Pancreas (tissue), 10 donors: ENCODE data around the gene IL20RA. TPM values are rescaled to one million over a fixed set of nuclear protein-coding genes. Genes with fewer than 3 reads are reported as not detected.

Experiments used
- ATAC-seq, 4 donors: fragments of 200-7000 bp; cut with Tn5 transposase; one replicate each; pipeline versions ENCODE4 v1.8.0 to v1.9.1; 2020; ENCODE audit warnings: mild to moderate bottlenecking in 4 of 4, moderate library complexity in 4 of 4
- DNase-seq, 6 donors: peaks; one replicate each; pipeline ENCODE4 v3.0.0-alpha.2; 2020
- FAIRE-seq: peaks from 2 replicates; lab custom pipeline; 2012; peaks lifted over from hg19 to GRCh38; lab: Jason Lieb, UNC
- H3K27ac ChIP-seq, 4 donors: fragments of 200-600 bp; sonication (generic); 1 replicate in 3 of 4; 2 replicates in 1 of 4; pipeline versions ENCODE4 v1.5.0 to v1.8.0; 2020
- H3K27me3 ChIP-seq, 4 donors: fragments of 200-600 bp; one replicate each; pipeline ENCODE4 v1.8.0; 2021
- H3K36me3 ChIP-seq, 3 donors: fragments of 200-600 bp; sonication (generic) in 1 of 3; one replicate each; pipeline versions ENCODE4 v1.5.0 to v1.8.0; 2020 to 2021
- H3K4me1 ChIP-seq, 3 donors: fragments of 200-600 bp; one replicate each; pipeline ENCODE4 v1.8.0; 2021
- H3K4me3 ChIP-seq, 4 donors: fragments of 200-600 bp; sonication (generic) in 2 of 4; one replicate each; pipeline versions ENCODE4 v1.5.0 to v1.8.0; 2020 to 2021
- H3K9me3 ChIP-seq, 4 donors: fragments of 200-600 bp; one replicate each; pipeline ENCODE4 v1.8.0; 2021
- CTCF ChIP-seq, 4 donors: fragments of 200-600 bp; sonication (generic) in 3 of 4; IDR thresholded peaks; one replicate each; pipeline versions ENCODE4 v1.5.0 to v1.8.0; 2021; ENCODE audit warnings: antibody characterized with exemption in 4 of 4
- WGBS, 2 donors: extraction: QIAGEN DNeasy Blood & Tissue Kit; methylation state at CpG; one replicate each; pipeline ENCODE4 v1.1.7; 2013; 5-methylcytosine and 5-hydroxymethylcytosine counted together
- intact Hi-C, 3 donors: fragments of 100-400 bp; cut with DNase I; formaldehyde crosslinking; loops; one replicate each; pipeline versions ENCODE4 v1.11.1 to v1.14.2; 2022
- polyA plus RNA-seq, 2 donors: library from polyadenylated mRNA; stranded (reverse); fragments of 200-250 nt; gene quantifications; one replicate each; pipeline ENCODE4 v1.2.3, GENCODE V29; 2013
- total RNA-seq, 6 donors: library from RNA; stranded (reverse); fragmentation: NEBNext Ultra II Directional in 4 of 6; extraction: Animal tissue kit (Norgen Biotek cat#: 25700) in 4 of 6; gene quantifications; one replicate each; pipeline versions ENCODE4 v1.2.1 to v1.2.4, GENCODE V29; 2021 to 2023
- donor health status: healthy with polysubstance abuse.
- donor health status: DM: no; HTN: no; CAD: no; lungs with moderate emphysema.
- donor health status: DM: no; HTN: no; CAD: no.
- donor health status: control.
- donor health status: control.
- donor health status: Bipolar disorder and iron deficiency.
- donor health status: DM: yes; HTN: yes; CAD: no.
- donor health status: DM: no; HTN: no; CAD: no.
- donor health status: DM: no; HTN: no; CAD: no.
- donor health status: DM: yes; HTN: yes; CAD: no.

Gene IL20RA
- total and polyA plus RNA-seq, 8 donors: 5.5 to 22.2 (median 9.0) TPM

- FAIRE-seq: no peak
- H3K4me1 ChIP-seq: no peaks in the 10 kb centered on the region
- no peaks in the 10 kb centered on the region for H3K27me3 ChIP-seq
- DNase-seq: no peak
- no peak overlapping the region for H3K4me3 ChIP-seq
- no peaks in the 10 kb centered on the region for H3K36me3 ChIP-seq
- intact Hi-C loops: no loop called here
- TF ChIP-seq CTCF (IDR thresholded peaks at IDR 0.05): no peak
- H3K27ac ChIP-seq: peak overlapping the region in 1 of 4 donors; percentile 3
- ATAC-seq: no peak
- no peaks in the 10 kb centered on the region for H3K9me3 ChIP-seq
- 53 to 64% methylated on average over 3 of the region's 3 CpGs for WGBS, 2 donors
Observed at GRCh38 chr6:137017081-137017480, 27.7 kb downstream of the IL20RA start.

DNA sequence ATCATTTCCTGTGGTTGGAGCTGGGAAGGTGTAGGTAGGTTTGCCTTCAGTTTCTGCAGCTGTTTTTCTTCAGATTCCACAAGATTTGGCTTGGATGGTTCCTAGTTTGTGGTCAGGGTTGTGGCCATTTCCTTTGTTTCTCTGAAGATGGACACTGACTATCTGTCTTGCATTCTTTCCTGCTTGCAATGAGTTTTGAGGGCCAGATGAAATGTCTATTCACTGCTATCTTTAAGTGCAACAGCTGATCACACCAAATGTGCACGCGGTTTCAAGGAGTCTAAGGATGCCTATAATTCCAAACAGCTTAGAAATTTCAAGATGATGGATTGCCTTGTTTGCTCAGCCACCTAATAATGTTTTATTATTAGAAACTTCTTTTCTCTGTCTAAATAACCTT is 28.4 kb downstream of the IL20RA start:
- H3K4me3 ChIP-seq: no peak overlapping the region
- FAIRE-seq (no peak), DNase-seq (no peak), ATAC-seq (no peak)
- H3K9me3 ChIP-seq: no peaks in the 10 kb centered on the region
- no peaks in the 10 kb centered on the region for H3K27me3 ChIP-seq
- no peaks in the 10 kb centered on the region for H3K4me1 ChIP-seq
- no peak for TF ChIP-seq CTCF (IDR thresholded peaks at IDR 0.05)
- 38 to 48% methylated on average over 2 of the region's 2 CpGs for WGBS, 2 donors
- H3K27ac ChIP-seq: peak overlapping the region in 1 of 4 donors; percentile 3
- no peaks in the 10 kb centered on the region for H3K36me3 ChIP-seq
- intact Hi-C loops: no loop called here

DNA sequence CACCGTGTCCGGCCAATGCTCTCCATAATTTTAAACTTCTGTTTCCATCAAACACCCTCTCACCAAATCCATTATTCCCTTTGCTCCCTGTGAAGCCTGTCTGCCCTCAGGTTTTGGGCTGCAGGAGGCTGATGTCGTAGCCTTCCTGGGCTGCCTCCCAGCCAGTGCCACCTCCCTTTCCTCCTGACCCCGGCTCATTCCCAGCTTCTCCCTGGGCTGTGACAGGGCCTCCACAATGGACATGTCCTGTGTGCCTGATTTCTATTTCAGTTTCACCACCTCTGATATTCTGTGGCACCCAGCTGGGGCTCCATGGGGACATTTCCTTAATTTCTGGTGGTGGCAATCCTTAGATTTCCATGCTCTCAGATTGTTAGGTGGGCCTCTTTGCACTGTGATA is 28.8 kb downstream of the IL20RA start:
- no peak for FAIRE-seq

DNA sequence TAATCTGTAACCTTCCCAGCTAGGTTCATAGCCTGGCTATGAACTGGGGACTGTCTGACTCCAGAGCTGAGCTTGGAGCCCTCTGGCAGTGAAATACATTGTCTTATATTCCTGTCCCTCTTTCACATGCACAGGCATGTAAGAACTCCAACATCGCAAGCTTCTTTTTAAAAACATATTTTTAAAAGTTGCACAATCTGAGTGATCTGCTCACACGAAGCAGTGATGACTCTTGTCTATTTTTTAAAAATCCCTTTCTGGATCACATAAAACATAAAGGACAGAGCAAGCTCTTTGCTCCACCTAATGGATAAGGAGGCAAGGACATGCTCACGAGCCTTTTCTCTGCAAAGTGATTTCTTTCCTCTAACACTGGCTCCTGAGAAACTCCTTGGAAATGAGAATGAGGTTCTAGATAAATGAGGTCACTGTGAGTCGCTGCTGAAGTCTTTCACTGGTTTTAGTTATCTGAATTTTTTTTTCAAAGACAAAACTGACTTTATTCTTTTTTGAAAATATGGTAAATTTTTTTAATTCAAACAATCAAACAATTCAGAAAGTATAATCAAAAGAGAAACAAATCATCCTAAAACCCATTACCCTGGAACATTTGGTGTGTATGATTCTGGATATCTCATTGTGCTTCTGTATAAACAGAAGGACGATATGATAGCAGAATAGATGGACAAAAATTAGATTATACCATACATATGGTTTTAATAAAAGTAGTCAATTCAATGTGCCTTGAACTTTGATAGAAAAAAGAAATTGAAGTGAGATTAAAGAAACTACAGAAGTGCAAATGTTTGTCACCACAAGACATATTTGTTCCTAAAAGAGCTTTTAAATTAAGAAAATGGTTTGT is 30.8 kb downstream of the IL20RA start:
- peak in 3 of 4 donors; percentile 80 to 91 (median 87) for ATAC-seq
- no peak for DNase-seq
- peak; percentile 64 for FAIRE-seq
- H3K9me3 ChIP-seq: no peaks in the 10 kb centered on the region
- H3K27ac ChIP-seq: no peak overlapping the region
- H3K36me3 ChIP-seq: no peaks in the 10 kb centered on the region
- H3K4me1 ChIP-seq: no peaks in the 10 kb centered on the region
- 28 to 34% methylated on average over 5 of the region's 5 CpGs for WGBS, 2 donors
- TF ChIP-seq CTCF (IDR thresholded peaks at IDR 0.05): peak in 3 of 4 donors; percentile 14 to 34 (median 28)
- intact Hi-C loops: no loop called here
- no peaks in the 10 kb centered on the region for H3K27me3 ChIP-seq
- H3K4me3 ChIP-seq: no peak overlapping the region

More for the DNA sequence above, 28.8 kb downstream of the IL20RA start:
- Histone ChIP-seq H3K4me1 (no peaks in the 10 kb centered on the region), H3K27me3 (no peaks in the 10 kb centered on the region), H3K27ac (peak overlapping the region in 1 of 4 donors; percentile 3), H3K36me3 (no peaks in the 10 kb centered on the region), H3K4me3 (no peak overlapping the region), H3K9me3 (no peaks in the 10 kb centered on the region)
- no peak for ATAC-seq
- WGBS, 2 donors: 72 to 74% methylated on average over 4 of the region's 4 CpGs
- intact Hi-C loops: no loop called here
- TF ChIP-seq CTCF (IDR thresholded peaks at IDR 0.05): no peak
- DNase-seq: no peak

DNA sequence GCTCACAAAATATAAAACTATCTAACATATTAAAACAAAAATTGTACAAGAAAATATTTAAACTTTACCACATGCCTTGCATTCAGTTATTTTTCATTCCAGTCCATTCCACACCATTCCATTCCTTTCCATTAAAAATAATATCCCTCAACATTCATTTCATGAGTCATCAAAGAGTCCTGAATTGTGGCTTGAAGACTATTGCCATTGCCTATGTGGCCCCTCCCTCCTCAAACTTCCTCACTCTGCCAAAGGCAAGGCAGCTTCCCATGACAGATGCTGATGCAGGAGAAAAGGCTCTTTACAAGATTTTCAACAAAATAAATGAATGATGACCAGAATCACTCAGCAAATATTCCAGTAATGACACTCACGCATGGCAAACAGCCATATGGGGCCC is 31.7 kb downstream of the IL20RA start:
- Histone ChIP-seq H3K27ac (no peak overlapping the region), H3K36me3 (no peaks in the 10 kb centered on the region), H3K9me3 (no peaks in the 10 kb centered on the region), H3K27me3 (no peaks in the 10 kb centered on the region), H3K4me1 (no peaks in the 10 kb centered on the region), H3K4me3 (no peak overlapping the region)
- intact Hi-C loops: no loop called here
- FAIRE-seq (no peak), ATAC-seq (peak in 1 of 4 donors; percentile 24), DNase-seq (no peak)
- no peak for TF ChIP-seq CTCF (IDR thresholded peaks at IDR 0.05)
- 63 to 92% methylated on average over 1 of the region's 1 CpG for WGBS, 2 donors
